Astrocyte of the spinal cord (primary cell): Measurements from ENCODE around the gene FYN.
"Not testable (repeated sequence)": the region's sequence is repeated elsewhere in the genome, so short reads cannot be mapped to it uniquely, and the experiment has no call there.

Source experiments
- DNase-seq: peaks from one replicate; pipeline ENCODE4 v3.0.0; 2011; ENCODE audit warnings: low read depth, low spot score
- H3K4me3 ChIP-seq: 2 replicates; pipeline ENCODE4 v1.5.1; 2011; ENCODE audit warnings: low read depth, mild to moderate bottlenecking, low read length, moderate library complexity
- in situ Hi-C: cut with HindIII; loops from 2 replicates; pipeline ENCODE4 v1.10.0; 2017; ENCODE audit warnings: low sequenced_read_pairs
- TF ChIP-seq, protein P1 (sequence below): IDR thresholded peaks from 2 replicates; pipeline ENCODE4 v1.5.1; 2012; ENCODE audit warnings: low read depth, mild to moderate bottlenecking, low read length, inconsistent platforms

The FYN gene

DNA sequence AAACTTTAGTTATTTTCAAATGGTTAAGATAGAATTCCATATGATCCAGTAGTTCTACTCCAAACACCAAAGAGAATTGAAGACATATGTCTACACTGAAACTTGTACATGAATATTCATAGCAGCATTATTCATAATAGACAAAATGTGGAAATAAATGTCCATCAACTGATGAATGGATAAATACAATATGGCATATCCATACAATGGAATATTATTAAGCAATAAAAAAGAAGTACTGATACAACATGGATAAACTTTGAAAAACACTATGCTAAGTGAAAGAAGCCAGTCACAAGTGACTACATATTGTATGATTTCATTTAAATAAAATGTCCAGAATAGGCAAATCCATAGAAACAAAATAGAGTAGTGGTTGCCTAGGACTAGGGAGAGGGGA lies 234.0 kb downstream of the FYN start:
- DNase-seq: no peak
- TF ChIP-seq, protein P1, sequence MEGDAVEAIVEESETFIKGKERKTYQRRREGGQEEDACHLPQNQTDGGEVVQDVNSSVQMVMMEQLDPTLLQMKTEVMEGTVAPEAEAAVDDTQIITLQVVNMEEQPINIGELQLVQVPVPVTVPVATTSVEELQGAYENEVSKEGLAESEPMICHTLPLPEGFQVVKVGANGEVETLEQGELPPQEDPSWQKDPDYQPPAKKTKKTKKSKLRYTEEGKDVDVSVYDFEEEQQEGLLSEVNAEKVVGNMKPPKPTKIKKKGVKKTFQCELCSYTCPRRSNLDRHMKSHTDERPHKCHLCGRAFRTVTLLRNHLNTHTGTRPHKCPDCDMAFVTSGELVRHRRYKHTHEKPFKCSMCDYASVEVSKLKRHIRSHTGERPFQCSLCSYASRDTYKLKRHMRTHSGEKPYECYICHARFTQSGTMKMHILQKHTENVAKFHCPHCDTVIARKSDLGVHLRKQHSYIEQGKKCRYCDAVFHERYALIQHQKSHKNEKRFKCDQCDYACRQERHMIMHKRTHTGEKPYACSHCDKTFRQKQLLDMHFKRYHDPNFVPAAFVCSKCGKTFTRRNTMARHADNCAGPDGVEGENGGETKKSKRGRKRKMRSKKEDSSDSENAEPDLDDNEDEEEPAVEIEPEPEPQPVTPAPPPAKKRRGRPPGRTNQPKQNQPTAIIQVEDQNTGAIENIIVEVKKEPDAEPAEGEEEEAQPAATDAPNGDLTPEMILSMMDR: no peak
- in situ Hi-C loops: no loop called here
- no peak overlapping the region for H3K4me3 ChIP-seq

DNA sequence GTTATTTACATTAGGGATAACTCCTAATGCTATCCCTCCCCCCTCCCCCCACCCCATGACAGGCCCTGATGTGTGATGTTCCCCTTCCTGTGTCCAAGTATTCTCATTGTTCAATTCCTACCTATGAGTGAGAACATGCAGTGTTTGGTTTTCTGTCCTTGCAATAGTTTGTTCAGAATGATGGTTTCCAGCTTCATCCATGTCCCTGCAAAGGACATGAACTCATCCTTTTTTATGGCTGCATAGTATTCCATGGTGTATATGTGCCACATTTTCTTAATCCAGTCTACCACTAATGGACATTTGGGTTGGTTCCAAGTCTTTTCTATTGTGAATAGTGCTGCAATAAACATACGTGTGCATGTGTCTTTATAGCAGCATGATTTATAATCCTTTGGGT lies 238.3 kb downstream of the FYN start:
- H3K4me3 ChIP-seq, in situ Hi-C loops, DNase-seq: not testable (repeated sequence)

DNA sequence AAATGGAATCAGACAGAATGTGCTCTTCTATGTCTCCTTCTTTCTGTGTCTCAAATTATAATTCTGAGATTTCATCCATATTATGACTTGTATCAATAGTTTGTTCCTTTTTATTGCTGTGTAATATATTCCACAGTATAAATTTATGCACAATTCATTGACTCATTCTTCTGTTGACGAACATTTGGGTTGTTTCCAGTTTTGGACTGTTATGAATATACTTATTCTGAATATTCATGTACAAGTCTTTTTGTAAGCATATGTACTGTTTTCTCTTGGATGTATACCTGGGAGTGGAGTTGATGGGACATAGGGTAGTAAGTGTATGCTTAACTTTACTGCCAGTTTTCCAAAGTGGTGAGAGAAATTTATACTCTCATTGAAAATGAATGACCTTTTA lies 239.4 kb downstream of the FYN start:
- no peak overlapping the region for H3K4me3 ChIP-seq
- TF ChIP-seq, protein P1: no peak
- DNase-seq: no peak
- in situ Hi-C loops: no loop called here

DNA sequence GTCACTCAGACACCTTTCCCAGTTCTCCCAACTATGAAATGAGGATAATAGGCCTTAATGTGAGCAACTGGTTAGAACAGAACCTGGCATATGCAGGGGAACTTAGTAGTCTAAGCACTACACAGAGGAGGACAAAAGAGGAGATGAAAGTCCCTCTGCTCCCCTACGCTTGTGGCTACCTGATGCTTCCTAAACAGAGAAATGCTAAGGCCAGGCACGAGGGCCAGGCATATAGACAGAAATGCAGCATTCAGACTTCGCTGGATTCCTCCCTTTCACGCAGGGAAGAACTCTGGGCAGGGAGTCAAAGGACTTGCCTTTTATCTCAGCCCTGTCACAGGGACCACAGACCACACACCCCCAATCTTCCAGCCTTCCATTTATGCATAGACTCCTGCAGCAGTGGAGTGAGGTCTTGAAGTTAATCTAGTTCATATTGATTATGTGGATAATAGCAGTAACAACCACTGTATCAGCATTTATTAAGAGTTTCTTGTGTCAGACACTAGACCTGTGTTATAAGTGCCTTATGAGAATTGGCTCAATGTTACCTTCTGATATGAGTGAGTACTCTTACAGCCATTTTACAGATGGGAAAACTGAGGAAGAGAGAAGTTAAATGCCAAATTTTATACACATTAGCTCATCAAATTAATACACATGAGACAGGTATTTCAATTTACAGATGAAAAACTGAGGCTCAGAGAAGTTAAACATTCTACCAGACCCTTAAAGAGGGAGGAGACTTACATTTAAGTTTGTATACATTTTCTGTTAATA lies 240.6 kb downstream of the FYN start:
- H3K4me3 ChIP-seq: no peak overlapping the region
- DNase-seq: no peak
- TF ChIP-seq, protein P1: no peak
- in situ Hi-C loops: no loop called here

DNA sequence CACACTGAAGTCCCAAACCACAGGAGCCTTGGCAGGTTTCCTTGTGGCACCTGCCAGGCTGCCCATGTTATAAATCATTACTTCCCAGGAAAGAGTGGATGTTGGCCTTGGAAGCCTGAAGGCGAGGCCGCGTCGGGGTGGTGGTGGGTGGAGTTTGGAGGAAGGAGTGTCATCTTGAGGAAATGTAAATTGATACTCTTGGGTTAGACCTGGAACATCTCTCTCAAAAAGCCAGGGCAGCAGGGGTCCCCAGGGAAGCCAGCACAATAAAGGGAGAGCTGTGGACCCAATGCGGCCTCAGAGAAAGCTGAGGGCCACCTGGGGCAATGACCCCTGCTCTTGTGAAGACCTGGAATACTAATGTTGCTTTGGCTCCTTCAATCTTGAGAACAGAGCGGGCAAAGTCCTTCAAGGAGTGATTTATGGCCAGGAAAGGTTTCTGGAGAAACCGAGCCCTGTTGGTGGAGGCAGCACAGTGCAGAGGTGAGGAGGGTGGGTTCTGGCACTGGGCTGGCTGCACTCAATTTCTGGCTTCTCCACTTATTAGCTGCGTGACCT lies 241.3 kb downstream of the FYN start:
- TF ChIP-seq, protein P1: no peak
- DNase-seq: no peak
- no peak overlapping the region for H3K4me3 ChIP-seq
- in situ Hi-C loops: no loop called here

DNA sequence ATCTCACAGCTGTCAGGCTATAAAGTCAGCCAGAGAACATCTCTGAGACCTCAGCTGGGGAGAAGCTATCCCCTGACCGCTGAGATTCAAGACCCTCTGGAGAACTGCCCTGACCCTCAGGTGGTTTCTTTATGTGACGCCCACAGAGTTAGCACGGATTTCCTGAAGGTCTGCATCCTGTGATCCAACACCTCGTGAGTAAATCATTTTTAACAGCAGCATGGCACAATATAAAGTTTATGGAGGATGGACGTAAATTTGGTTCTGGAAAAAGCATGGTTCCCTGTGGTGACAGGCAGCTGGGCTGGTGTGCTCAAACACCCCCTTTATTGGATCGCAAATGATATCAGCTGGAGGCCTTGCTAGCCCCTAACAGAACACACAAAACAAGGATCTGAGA lies 242.2 kb downstream of the FYN start:
- TF ChIP-seq, protein P1: no peak
- no peak for DNase-seq
- in situ Hi-C loops: no loop called here
- no peak overlapping the region for H3K4me3 ChIP-seq

DNA sequence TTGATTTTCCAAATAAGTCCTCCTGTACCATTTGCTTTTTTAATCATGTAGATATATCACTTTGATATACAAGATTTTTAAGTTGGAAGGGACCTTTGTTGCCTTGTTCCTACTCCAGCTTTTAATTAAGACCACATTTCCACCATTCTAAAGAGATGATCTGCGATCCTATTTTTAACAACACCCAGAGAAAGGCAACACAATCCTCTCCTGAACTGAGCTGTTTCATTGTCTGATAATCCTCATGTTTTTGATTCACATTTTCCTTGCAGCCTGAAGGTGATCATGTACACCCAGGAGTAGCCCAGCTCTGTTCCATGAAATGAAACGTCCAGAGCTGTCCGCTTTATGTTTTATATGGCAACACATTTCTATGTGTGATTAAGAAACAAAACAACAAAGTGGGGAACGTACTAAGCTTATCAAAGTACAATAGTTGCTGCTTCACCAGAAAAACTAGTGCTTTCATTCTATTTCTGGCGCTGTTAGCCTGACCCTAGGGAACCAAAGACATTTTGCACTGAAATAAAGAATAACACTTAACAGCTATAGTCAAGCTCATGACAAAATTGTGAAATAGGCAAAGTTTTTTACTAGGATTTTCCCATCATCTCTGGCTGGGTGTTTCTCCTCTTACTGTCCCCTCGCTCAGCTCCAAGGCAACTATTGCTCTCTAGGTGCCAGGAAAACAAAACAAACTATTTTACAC lies 245.0 kb downstream of the FYN start:
- TF ChIP-seq, protein P1: no peak
- no peak for DNase-seq
- H3K4me3 ChIP-seq: no peak overlapping the region
- in situ Hi-C loops: no loop called here
